GM12878 (cell line): ENCODE results near the gene DAAM2. TPM values are rescaled to one million over a fixed set of nuclear protein-coding genes. Genes with fewer than 3 reads are reported as not detected.

Experiments
- ATAC-seq: fragments of 200-7000 bp; cut with Tn5 transposase; 3 replicates; pipeline ENCODE4 v1.9.1; 2020; ENCODE audit warnings: mild to moderate bottlenecking, moderate library complexity
- BruUV-seq: library from RNA; stranded (reverse); fragments of 400-500 nt; replicated peaks from 2 replicates; lab custom pipeline; 2021; lab: Mats Ljungman, UMichigan
- CTCF ChIA-PET: fragments of 300-600 bp; sonication (Branson Sonifier 250); formaldehyde crosslinking; extraction: SDS; loops from one replicate; lab custom pipeline; 2021; ENCODE audit warnings: inconsistent platforms; lab: Yijun Ruan, JAX
- POLR2A ChIA-PET: fragments of 350-600 bp; formaldehyde crosslinking; extraction: SDS; loops from one replicate; lab custom pipeline; 2021; ENCODE audit warnings: inconsistent platforms; lab: Charles Lee
- RAD21 ChIA-PET: fragments of 300-600 bp; sonication (Branson Sonifier 250); formaldehyde crosslinking; loops from one replicate; lab custom pipeline; 2023; ENCODE audit warnings: antibody characterized with exemption; ENCODE audit not compliant: unreplicated experiment; lab: Charles Lee
- SMC1A ChIA-PET: fragments of 300-600 bp; sonication (Branson Sonifier 250); formaldehyde crosslinking; loops from one replicate; lab custom pipeline; 2023; ENCODE audit not compliant: unreplicated experiment, uncharacterized antibody; lab: Charles Lee
- DNase-seq: peaks from one replicate; pipeline ENCODE4 v3.0.0-alpha.2; 2011; ENCODE audit warnings: low read depth, low spot score
- FAIRE-seq: peaks from 3 replicates; lab custom pipeline; 2011; peaks lifted over from hg19 to GRCh38; lab: Jason Lieb, UNC
- H2AFZ ChIP-seq: 2 replicates; pipeline ENCODE4 v1.6.0; 2011; ENCODE audit warnings: low read depth, low read length, control low read depth; ENCODE audit not compliant: control insufficient read depth
- H3K27ac ChIP-seq: 2 replicates; pipeline ENCODE4 v1.5.1; 2011; ENCODE audit warnings: control low read depth; ENCODE audit not compliant: control insufficient read depth, insufficient read depth
- H3K27me3 ChIP-seq, 2 experiments: replicated peaks in 1 of 2; 2 replicates each; pipeline versions ENCODE4 v1.6.0 to v1.6.1; 2011; ENCODE audit warnings: low read length in 1 of 2; ENCODE audit not compliant: control insufficient read depth in 2 of 2, insufficient read depth in 2 of 2
- H3K36me3 ChIP-seq, 2 experiments: 2 replicates each; pipeline ENCODE4 v1.5.1; 2011; ENCODE audit warnings: low read length in 1 of 2; ENCODE audit not compliant: control insufficient read depth in 2 of 2, insufficient read depth in 2 of 2
- H3K4me1 ChIP-seq: 2 replicates; pipeline ENCODE4 v1.6.1; 2011; ENCODE audit warnings: mild to moderate bottlenecking, low read length, moderate library complexity, mixed read lengths; ENCODE audit not compliant: control insufficient read depth, insufficient read depth
- H3K4me2 ChIP-seq: 2 replicates; pipeline ENCODE4 v1.6.0; 2011; ENCODE audit warnings: control low read depth; ENCODE audit not compliant: control insufficient read depth, insufficient read depth
- H3K4me3 ChIP-seq: fragments of 200-600 bp; sonication (generic); 2 replicates; pipeline ENCODE4 v1.5.1; 2016
- H3K79me2 ChIP-seq: 2 replicates; pipeline ENCODE4 v1.6.0; 2011; ENCODE audit warnings: low read length; ENCODE audit not compliant: control insufficient read depth, insufficient read depth
- H3K9ac ChIP-seq: 2 replicates; pipeline ENCODE4 v1.8.0; 2011; ENCODE audit warnings: low read length, control low read depth, mixed read lengths; ENCODE audit not compliant: control insufficient read depth, insufficient read depth
- H3K9me3 ChIP-seq: replicated peaks from 3 replicates; pipeline ENCODE4 v1.5.1; 2011; ENCODE audit warnings: mild to moderate bottlenecking, low read length; ENCODE audit not compliant: control insufficient read depth, insufficient read depth
- H4K20me1 ChIP-seq: 2 replicates; pipeline ENCODE4 v1.6.0; 2011; ENCODE audit not compliant: control insufficient read depth, insufficient read depth
- ASH2L ChIP-seq: fragments of 300-600, 200-600 bp; sonication (generic); IDR thresholded peaks from 2 replicates; pipeline ENCODE4 v1.6.1; 2017; ENCODE audit warnings: low read depth, mild to moderate bottlenecking, borderline replicate concordance
- BCLAF1 ChIP-seq: fragments of 450-650 bp; IDR thresholded peaks from 2 replicates; pipeline ENCODE4 v1.6.1; 2017; ENCODE audit warnings: antibody characterized with exemption, mild to moderate bottlenecking, moderate library complexity
- FOXK2 ChIP-seq: fragments of 450-650 bp; IDR thresholded peaks from 2 replicates; pipeline ENCODE4 v1.6.1; 2017; ENCODE audit warnings: mild to moderate bottlenecking, moderate library complexity
- IKZF2 ChIP-seq, 2 experiments: fragments of 450-650 bp; IDR thresholded peaks; 2 replicates each; pipeline ENCODE4 v1.6.1; 2017; ENCODE audit warnings: mild to moderate bottlenecking in 2 of 2, moderate library complexity in 2 of 2
- MTA2 ChIP-seq: fragments of 450-650 bp; IDR thresholded peaks from 2 replicates; pipeline ENCODE4 v1.6.1; 2016; ENCODE audit warnings: low read depth, mild to moderate bottlenecking, moderate library complexity
- MYB ChIP-seq: fragments of 150-350 bp; IDR thresholded peaks from 2 replicates; pipeline ENCODE4 v1.6.1; 2014; ENCODE audit warnings: mild to moderate bottlenecking, low read depth, low read length, borderline replicate concordance
- RAD51 ChIP-seq: fragments of 450-650 bp; IDR thresholded peaks from 2 replicates; pipeline ENCODE4 v1.6.1; 2016; ENCODE audit warnings: moderate library complexity, mild to moderate bottlenecking, inconsistent platforms
- RUNX3 ChIP-seq: IDR thresholded peaks from 2 replicates; pipeline ENCODE4 v1.6.1; 2012; ENCODE audit warnings: low read length, inconsistent platforms
- SIN3A ChIP-seq: IDR thresholded peaks from 2 replicates; pipeline ENCODE4 v1.6.1; 2012; ENCODE audit warnings: low read depth, low read length, improper control_type of control experiment
- ZBED1 ChIP-seq: IDR thresholded peaks from 2 replicates; pipeline ENCODE4 v1.6.1; 2016; ENCODE audit warnings: borderline replicate concordance
- ZNF24 ChIP-seq: fragments of 450-650 bp; IDR thresholded peaks from 2 replicates; pipeline ENCODE4 v1.6.1; 2017; ENCODE audit warnings: antibody characterized with exemption, mild to moderate bottlenecking
- WGBS: methylation state at CpG from one replicate; pipeline ENCODE4 v1.1.6; 2016; ENCODE audit warnings: low lambda C conversion rate; ENCODE audit not compliant: insufficient replicate concordance, insufficient coverage; ENCODE audit errors: missing lambda C conversion rate; 5-methylcytosine and 5-hydroxymethylcytosine counted together
- in situ Hi-C: fragments of 300-500 bp; cut with MboI; formaldehyde crosslinking; loops from 9 replicates; pipeline ENCODE4 v1.14.3; 2018; ENCODE audit warnings: mixed read lengths
- intact Hi-C: fragments of 100-400 bp; cut with micrococcal nuclease; formaldehyde crosslinking; loops from one replicate; pipeline ENCODE4 v1.14.2; 2022; ENCODE audit not compliant: unreplicated experiment
- polyA plus RNA-seq, 11 experiments: library from polyadenylated mRNA; depleted of rRNA in 4 of 11; unstranded in 6 of 11; stranded (reverse) in 5 of 11; fragments of >200 nt; fragmentation: Nextera tagmentation in 4 of 11; fragmentation: Illumina TruSeq in 1 of 11; extraction: Ambion mirVana in 4 of 11; extraction: Trizol in 1 of 11; gene quantifications; 1 replicate in 1 of 11; 2 replicates in 10 of 11; pipeline versions ENCODE4 v1.2.1 to v1.2.3, GENCODE V29; 2011 to 2016; ENCODE audit warnings: inconsistent platforms in 2 of 11, missing spikeins in 2 of 11, low read depth in 1 of 11
- total RNA-seq, 4 experiments: library from RNA; depleted of rRNA in 3 of 4; stranded (reverse); fragments of >200 nt in 3 of 4; fragmentation: Illumina TruSeq in 1 of 4; extraction: Trizol in 1 of 4; gene quantifications; 2 replicates each; pipeline versions ENCODE4 v1.2.1 to v1.2.3, GENCODE V29; 2013 to 2021
- TF ChIP-seq, protein P1 (sequence below): fragments of 450-650 bp; IDR thresholded peaks from 2 replicates; pipeline ENCODE4 v1.6.1; 2017; ENCODE audit warnings: mild to moderate bottlenecking

The DAAM2 gene
- total and polyA plus RNA-seq, 10 of the 15 experiments (the other 5 are each of a cell fraction or from before 2014, with no cell fraction given) = 0.05 to 0.22 TPM; not detected in 8

- TF ChIP-seq, protein P1, sequence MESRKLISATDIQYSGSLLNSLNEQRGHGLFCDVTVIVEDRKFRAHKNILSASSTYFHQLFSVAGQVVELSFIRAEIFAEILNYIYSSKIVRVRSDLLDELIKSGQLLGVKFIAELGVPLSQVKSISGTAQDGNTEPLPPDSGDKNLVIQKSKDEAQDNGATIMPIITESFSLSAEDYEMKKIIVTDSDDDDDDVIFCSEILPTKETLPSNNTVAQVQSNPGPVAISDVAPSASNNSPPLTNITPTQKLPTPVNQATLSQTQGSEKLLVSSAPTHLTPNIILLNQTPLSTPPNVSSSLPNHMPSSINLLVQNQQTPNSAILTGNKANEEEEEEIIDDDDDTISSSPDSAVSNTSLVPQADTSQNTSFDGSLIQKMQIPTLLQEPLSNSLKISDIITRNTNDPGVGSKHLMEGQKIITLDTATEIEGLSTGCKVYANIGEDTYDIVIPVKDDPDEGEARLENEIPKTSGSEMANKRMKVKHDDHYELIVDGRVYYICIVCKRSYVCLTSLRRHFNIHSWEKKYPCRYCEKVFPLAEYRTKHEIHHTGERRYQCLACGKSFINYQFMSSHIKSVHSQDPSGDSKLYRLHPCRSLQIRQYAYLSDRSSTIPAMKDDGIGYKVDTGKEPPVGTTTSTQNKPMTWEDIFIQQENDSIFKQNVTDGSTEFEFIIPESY = no peak
- no peak for TF ChIP-seq BCLAF1
- no peak for TF ChIP-seq RAD51
- TF ChIP-seq SIN3A = no peak
- TF ChIP-seq MTA2 = no peak
These were observed 18.4 kb upstream of the DAAM2 start (continued) for GRCh38 chr6:39773782-39774181.

DNA sequence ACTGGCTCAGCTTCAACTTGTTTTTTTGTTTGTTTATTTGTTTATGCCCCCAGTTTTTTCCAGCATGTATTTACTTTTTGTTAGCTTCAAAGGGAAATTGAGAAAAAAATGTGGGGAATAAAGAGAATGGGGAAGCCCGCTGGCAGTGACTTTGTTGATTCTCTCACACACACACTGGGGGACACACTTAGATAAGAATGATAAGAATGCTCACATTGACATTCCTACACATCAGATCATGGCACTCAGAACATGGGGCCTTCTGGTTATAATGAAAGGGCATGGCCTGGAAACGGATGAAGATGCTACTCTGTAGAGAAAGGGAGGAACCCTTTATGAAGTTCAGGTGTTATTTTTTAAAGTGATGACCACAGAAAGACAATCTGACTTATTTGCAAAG, 15.6 kb upstream of the DAAM2 start:
- RAD21 ChIA-PET = no interaction called here

More for the DNA sequence above, 15.6 kb upstream of the DAAM2 start:
- Histone ChIP-seq H2AFZ (no peak overlapping the region), H3K27ac (no peak overlapping the region), H3K4me1 (no peaks in the 10 kb centered on the region), H4K20me1 (no peaks in the 10 kb centered on the region), H3K4me2 (no peak overlapping the region), H3K9me3 (no peaks in the 10 kb centered on the region), H3K4me3 (no peak overlapping the region), H3K36me3 (no peaks in the 10 kb centered on the region), H3K27me3 (no peaks in the 10 kb centered on the region), H3K9ac (no peak overlapping the region), H3K79me2 (no peaks in the 10 kb centered on the region)
- in situ Hi-C loops (no loop called here), intact Hi-C loops (no loop called here)
- ChIA-PET POLR2A (no interaction called here), CTCF (interaction anchor here (1.0 to 1.2 kb wide), 2 partner anchors 8 to 20 kb away, joined by 3 to 4 read pairs; no protein-coding TSS in a partner anchor), SMC1A (interaction anchor here (0.6 to 1.5 kb wide), 3 partner anchors 23 to 532 kb away, joined by 3 to 7 read pairs (median 4); no protein-coding TSS in a partner anchor)
- no peak for TF ChIP-seq ZBED1
- TF ChIP-seq IKZF2 (IDR thresholded peaks at IDR 0.05) = no peak
- TF ChIP-seq ASH2L = no peak
- TF ChIP-seq FOXK2 = no peak
- TF ChIP-seq RUNX3 = no peak
- TF ChIP-seq MYB = no peak
- no peak for TF ChIP-seq ZNF24
- ATAC-seq = no peak
- BruUV-seq = no TSS peak
- 31% methylated on average over 2 of the region's 2 CpGs for WGBS
- DNase-seq = no peak
- no peak for FAIRE-seq
